HG02973 (cell line): ENCODE measurements around the gene FAM24A.
"Not testable (repeated sequence)": the region's sequence is repeated elsewhere in the genome, so short reads cannot be mapped to it uniquely, and the experiment has no call there.

Source experiments
- ATAC-seq: cut with Tn5 transposase; IDR thresholded peaks from one replicate; pipeline ENCODE4 v1.9.1; 2021; ENCODE audit warnings: moderate library complexity; ENCODE audit not compliant: unreplicated experiment

FAM24A gene

GRCh38 chr10:122910310-122910709 is at the start of gene FAM24A:
Gene FAM24A, plus strand, starts transcription at chr10:122910610. Its CDS starts 1,025 bp downstream, at chr10:122911635.
- ATAC-seq: no peak

DNA sequence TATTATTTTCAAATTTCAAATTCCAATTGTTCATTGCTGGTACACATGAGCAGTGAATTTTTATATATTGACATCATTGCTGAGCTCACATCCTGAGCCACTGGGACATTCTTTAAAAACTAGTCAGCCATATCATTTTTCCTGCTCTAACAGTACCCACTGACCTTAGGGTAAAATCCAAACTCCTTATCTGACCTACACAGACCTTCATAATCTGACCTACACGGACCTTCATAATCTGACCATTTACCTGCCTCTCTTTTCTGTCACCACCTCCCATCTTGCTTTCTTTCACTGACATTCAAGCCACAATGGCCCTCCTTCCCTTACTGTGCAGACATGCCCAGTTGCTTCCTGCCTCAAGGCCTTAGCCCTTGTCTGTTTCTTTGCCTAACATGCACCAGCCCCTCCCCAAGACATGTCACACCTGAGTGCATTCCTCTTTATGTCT is 48.7 kb upstream of the FAM24A start:
- no peak for ATAC-seq

- ATAC-seq: no peak
Observed at GRCh38 chr10:122863216-122864193, 46.9 kb upstream of the FAM24A start.

DNA sequence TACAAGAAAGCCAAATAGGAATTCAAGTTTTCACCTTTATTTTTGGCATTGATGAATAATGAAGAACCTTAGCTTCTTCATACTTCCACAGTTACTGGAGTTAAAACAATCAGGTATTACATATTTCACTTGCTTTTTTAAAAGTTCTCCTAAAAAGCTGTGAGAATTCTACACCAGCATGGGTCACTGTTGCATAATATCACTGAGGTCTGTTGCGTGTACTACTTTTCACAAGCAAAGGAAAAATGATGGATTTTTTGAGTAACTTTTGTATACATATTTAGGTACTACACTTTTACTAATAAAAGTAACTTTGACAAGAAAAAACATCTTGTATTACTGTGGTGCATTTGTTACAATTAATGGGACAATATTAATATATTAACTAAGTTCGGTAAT is 46.2 kb upstream of the FAM24A start:
- ATAC-seq: no peak

- ATAC-seq: no peak
Observed at GRCh38 chr10:122864901-122865300, 45.5 kb upstream of the FAM24A start.

DNA sequence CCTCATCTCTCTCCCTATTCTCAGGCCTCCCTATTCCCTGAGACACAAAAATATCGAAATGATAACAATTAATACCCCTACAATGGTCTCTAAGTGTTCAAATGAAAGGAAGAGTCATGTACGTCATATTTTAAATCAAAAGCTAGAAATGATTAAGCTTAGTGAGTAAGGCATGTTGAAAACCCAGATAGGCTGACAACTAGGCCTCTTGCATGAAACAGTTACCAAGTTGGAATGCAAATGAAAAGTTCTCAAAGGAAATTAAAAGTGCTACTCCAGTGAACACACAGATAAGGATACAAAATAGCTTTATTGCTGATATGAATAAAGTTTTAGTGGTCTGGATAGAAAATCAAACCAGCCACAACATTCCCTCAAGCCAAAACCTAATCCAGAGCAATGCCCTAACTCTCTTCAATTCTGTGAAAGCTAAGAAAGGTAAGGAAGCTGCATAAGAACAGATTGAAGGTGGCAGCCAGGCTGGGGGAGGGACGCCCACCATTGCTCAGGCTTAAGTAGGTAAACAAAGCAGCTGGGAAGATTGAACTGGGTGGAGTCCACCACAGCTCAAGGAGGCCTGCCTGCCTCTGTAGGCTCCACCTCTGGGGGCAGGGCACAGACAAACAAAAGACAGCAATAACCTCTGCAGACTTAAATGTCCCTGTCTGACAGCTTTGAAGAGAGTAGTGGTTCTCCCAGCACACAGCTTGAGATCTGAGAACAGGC is 43.5 kb upstream of the FAM24A start:
- not testable (repeated sequence) for ATAC-seq

DNA sequence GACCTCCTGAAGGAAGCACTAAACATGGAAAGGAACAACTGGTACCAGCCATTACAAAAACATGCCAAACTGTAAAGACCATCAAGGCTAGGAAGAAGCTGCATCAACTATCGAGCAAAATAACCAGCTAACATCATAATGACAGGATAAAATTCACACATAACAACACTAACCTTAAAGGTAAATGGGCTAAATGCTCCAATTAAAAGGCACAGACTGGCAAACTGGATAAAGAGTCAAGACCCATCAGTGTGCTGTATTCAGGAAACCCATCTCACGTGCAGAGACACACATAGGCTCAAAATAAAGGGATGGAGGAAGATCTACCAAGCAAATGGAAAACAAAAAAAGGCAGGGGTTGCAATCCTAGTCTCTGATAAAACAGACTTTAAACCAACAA is 41.6 kb upstream of the FAM24A start:
- not testable (repeated sequence) for ATAC-seq

DNA sequence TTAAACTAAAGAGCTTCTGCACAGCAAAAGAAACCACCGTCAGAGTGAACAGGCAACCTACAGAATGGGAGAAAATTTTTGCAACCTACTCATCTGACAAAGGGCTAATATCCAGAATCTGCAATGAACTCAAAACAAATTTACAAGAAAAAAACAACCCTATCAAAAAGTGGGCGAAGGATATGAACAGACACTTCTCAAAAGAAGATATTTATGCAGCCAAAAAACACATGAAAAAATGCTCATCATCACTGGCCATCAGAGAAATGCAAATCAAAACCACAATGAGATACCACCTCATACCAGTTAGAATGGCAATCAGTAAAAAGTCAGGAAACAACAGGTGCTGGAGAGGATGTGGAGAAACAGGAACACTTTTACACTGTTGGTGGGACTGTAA is 38.5 kb upstream of the FAM24A start:
- not testable (repeated sequence) for ATAC-seq

DNA sequence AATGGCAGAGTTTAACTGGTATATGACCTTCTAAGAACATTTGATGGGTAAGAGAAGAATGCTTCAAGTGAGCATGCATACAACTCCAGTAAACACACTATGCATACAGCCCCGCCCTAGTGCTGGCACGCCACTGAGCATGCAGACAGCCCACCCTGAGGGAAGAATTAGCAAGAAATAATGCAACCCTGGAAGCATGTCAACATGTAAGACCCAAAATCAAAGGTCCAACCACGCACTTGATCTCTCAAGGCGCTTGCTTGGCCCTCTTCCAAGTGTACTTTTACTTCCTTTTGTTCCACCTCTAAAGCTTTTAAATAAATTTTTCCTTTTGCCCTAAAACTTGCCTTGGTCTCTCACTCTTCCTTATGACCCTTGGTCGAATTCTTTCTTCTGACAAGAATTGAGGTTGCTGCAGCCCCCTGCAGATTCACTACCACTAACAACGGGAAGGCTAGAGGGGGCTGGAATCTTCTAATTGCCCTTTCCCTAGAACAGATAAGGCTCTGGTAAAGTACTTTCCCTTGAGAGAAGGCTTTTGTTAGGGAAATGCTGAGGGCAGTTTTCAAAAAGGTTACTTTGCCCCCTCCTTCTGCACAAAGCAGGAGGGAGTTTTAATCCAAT is 34.5 kb upstream of the FAM24A start:
- ATAC-seq: no peak

DNA sequence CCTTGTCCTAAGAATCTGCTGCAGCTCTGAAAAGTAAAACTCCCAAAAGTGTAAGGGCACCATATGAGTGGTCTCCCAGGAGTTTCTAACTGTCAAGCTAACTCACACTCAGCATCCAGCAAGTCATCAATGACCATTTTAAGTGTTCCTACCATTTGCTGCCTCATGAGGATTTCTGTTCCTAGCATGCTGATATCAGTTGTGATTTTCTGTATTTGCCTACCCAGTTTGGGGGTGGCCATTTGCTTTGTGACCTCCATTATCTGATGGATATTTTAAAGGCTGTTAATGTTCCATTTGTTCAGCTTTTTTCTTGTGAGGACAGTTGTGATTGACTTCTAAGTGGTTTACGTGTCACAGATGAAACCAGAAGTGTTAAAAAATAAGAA is 33.9 kb upstream of the FAM24A start:
- no peak for ATAC-seq

DNA sequence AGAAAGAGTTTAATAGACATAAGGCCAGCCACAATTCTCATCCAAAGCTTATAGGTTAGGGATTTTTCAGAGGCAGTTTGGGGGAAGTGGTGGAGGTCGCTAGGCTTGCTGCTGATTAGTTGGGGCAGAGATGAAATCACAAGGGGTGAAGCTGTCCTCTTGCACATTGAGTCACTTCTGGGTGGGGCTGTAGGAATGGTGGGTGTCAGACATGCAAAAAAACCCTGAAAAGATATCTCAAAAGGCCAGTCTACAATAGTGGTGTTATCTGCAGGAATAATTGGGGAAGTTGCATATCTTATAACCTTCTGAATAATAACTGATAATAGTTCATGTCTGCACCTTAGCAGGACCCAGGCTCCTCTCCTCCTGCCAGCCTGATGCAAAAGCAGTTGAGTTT is 33.1 kb upstream of the FAM24A start:
- ATAC-seq: no peak

DNA sequence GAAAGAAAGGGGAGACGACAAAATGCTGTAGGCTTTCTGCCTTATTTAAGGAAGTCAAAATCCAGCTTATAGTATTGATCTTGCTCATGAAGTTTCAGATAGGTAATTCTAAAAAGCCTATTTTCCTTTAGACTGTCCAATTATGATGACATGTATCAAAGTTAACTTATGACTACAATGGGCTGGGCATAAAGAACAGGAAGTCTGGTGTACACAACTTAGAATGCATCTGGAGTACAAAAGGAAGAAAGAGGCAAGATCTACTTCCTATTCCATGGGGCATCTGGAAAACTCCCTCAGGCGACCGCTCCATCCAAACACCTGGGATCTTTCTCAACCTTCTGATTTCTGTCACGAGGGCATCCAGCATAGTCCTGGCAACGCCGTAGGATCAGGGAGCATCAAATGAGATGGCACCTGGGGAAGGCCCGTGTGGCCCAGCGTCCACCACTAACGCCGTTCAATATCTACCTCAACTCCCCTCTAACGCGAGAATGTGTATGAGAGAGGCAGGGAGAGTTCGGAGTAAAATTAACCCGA is 31.5 kb upstream of the FAM24A start:
- peak; percentile 13 for ATAC-seq

- peak; percentile 72 for ATAC-seq
Observed at GRCh38 chr10:122879339-122880273, 30.8 kb upstream of the FAM24A start, which contains the start of gene FAM24B. Gene FAM24B, minus strand, starts transcription at chr10:122879581. Its CDS starts 29,066 bp downstream, at chr10:122850515.

GRCh38 chr10:122882766-122883165 is 27.6 kb upstream of the FAM24A start:
- no peak for ATAC-seq

- no peak for ATAC-seq
Observed at GRCh38 chr10:122884166-122884565, 26.2 kb upstream of the FAM24A start.

DNA sequence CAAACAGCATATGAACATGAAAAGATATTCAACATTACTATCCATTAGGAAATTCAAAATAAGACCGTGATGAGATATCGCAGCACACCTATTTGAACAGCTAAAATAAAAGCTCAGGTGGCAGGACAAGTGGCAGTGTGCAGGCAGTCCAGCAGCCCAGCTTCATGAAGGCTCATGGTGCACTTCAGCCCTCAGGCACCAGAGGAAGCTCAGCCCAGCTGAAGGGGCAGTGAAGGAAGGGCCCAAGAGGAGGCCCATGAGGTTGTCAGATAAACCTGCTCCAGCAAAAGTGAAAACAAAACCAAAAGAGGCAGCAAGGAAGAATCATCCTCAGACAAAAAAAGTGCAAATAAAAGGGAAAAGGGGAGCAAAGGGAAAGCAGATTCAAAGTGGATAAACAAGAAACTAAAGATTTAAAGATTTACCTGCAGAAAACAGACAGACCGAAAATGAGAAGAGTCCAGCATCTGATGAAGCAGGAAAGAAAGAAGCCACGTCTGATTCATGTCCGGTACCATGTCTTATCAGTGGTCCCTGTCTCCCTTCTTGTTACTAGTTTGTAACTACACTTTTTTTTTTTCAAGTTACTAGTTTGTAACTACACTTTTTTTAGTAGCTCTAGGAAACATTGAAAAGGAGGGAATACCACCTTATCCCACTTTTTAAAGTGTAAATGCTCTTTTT is 16.0 kb upstream of the FAM24A start:
- ATAC-seq: no peak

DNA sequence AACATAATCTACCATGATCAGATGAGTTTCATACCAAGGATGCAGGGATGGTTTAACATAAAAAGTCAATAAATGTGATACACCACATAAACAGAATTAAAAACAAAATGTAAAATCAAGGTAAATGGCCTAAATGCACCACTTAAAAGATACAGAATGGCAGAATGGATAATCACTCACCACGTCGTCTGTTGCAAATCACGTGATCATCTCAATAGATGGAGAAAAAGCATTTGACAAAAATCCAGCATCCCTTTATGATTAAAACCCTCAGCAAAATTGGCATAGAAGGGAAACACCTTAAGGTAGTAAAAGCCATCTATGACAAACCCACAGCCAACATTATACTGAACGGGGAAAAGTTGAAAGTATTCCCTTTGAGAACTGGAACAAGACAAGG is 6.5 kb upstream of the FAM24A start:
- not testable (repeated sequence) for ATAC-seq

DNA sequence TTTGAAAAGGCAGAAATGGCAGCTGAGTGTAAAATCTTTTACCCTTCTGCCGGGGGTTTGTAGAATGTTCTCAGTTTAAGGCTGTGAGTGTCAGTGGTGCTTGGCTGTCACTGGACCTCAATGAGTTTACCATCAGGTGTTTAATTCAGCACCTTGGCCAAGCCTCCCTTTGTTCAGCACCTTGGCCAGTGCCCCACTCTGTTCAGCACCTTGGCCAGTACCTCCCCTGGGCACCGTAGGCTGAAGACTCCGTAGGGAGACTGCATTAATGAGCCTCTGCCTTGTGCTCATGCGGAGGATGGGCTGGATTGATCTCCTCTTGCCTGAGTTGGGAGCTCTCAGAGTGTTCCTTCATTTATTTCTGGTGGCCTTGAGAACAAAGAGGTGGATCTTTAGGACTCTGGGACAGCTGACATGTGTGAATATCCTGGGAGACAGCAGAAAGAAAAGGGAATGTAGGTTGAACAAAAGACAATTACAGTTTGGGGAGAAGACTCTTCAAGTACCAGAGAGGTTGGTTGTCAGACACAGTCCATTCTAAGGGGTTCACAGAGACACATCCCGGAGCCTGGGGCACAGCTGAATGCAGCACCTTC is 1.6 kb downstream of the FAM24A start:
- ATAC-seq: no peak

- no peak for ATAC-seq
Observed at GRCh38 chr10:122915700-122916099, 5.3 kb downstream of the FAM24A start.
